HG03460 (cell line): Measurements from ENCODE around the gene HS2ST1.
"Not testable (repeated sequence)": the region's sequence is repeated elsewhere in the genome, so short reads cannot be mapped to it uniquely, and the experiment has no call there.

Experiments
- ATAC-seq: cut with Tn5 transposase; IDR thresholded peaks from one replicate; pipeline ENCODE4 v1.9.1; 2021; ENCODE audit not compliant: unreplicated experiment

The HS2ST1 gene

DNA sequence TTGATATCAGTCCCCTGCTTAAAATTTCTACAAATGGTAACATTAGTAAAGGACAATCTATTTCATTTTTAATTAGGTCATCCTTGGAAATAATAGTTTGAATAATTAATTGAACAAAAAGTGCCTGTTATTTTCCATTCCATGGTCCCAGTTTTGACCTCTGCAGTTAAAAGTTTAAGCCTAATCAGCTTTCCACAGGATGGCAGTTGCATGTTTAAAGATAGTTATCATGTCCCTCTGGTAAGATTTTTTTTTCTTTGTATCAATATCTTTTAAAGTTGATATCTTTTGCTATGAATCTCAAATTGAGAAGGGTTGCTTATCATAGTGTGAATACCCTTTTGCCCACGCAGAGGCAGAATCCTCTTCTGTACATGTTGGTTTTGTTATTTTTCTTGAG is 90.4 kb downstream of the HS2ST1 start:
- ATAC-seq = no peak

DNA sequence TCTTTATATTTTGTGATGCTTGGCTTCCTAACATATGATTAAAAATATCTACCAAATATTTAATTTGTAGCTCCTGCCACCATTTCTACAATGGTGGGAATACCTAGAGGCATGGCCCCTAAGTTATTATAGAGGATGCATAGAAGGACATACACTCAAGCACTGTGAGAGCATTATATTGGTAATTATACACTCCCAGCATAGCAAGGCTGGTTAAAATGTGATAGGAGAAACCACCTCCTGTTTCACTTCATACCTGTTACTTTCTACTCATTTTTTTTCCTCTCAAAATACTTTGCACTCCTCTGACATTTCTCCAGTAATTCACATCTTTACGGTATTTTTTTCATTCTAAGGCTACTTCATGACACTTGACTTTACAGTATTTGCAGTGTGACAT is 92.9 kb downstream of the HS2ST1 start:
- ATAC-seq = peak; percentile 86

DNA sequence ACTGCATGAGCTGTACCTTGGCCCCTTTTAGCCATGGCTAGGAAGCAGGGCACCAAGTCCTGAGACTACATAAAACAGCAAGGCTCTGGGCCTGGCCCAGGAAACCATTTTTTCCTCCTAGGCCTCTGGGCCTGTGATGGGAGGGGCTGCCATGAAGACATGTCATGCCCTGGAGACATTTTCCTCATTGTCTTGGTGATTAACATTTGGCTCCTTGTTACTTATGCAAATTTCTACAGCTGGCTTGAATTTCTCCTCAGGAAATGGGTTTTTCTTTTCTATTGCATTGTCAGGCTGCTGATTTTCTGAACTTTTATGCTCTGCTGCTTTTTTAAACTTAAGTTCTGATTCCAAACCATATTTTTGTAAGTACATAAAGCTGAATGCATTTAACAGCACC is 99.0 kb downstream of the HS2ST1 start:
- ATAC-seq = not testable (repeated sequence)

DNA sequence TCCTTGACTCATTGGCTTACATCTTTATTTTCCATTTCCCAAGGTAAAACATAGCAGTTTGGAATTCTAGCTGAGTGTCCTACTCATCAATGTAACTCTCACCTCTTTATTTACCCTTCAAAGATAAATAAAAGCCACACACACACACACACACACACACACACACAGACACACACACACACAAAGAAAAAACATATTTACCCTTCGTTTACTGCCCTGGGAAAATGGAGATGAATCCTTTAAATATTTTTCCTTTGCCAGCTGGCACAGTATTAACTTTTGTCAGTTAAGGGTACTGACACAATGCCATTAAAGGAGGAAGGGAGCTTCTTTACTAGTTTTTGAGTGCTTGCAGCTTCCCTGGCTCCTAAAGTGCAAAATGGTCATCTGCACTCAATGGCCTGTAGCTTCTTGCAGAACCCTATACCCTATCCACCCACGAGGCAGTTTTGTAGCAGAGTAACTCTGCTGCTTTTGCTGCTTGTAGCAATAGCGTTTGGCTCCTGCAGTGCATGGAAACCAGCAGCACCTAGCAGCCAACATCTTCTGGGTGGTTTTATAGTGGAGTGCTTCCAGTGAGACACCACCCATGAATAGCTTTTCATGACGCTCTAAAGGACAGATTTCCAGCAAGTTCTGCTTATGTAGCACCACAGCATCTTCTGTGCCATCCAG is 103.7 kb downstream of the HS2ST1 start:
- ATAC-seq = no peak

DNA sequence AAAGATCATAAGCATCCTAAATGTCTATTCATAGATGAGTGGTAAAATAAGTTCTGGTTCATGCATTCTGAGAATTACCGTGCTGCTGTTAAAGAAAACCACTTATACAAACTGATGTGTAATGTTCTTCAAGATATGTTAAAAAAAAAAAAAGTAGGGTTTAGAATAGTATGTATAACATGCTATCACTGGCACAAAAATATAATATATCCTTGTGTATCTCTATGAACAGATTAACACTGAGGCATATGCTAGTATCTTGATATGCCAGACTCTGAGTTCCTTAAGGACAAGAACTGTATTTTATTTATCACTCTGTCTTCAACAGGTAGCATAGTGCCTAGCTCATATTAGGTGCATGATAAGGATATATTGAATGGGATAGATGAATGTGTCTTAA is 108.9 kb downstream of the HS2ST1 start:
- ATAC-seq = no peak

DNA sequence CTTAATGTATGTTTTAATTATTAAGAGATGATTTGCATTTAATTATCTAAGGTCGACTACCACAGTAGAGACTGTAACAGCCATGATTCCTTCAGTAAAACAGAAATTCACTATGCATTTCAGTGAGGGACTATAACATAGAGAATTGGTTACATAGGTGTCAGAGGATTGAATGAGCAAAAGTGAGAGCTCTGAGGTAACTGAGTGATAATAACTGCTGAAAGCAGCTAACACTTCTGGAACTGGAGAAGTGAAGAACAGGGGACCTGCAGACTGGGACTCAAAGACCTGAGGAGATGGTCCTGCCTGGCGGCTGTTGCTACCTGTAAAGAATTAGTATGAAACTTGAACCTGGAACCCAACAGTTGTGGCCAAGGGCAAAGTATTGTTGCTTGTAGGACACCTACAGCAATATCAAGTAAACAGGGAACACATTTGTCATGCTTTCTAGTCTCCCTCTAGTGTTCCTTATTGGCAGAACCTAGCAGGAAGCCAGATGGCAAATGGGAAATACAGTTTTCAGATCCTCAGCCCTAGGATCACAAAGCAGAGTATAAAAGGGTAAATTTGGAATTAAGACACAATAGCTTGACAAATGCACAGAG is 110.6 kb downstream of the HS2ST1 start:
- peak; percentile 68 for ATAC-seq

DNA sequence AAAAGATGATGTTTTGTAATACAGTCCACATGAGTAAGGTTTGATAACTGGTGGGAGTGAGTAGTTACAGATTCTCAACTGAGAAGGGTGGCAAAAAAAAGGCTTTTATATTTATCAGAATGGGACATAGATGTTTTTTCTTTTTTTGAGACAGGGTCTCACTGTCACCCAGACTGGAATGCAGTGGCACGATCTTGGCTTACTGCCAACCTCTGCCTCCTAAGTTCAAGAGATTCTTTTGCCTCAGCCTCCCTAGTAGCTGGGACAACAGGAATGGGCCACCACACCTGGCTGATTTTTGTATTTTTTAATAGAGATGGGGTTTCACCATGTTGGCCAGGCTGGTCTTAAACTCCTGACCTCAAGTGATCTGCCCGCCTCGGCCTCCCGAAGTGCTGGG is 113.1 kb downstream of the HS2ST1 start:
- not testable (repeated sequence) for ATAC-seq

DNA sequence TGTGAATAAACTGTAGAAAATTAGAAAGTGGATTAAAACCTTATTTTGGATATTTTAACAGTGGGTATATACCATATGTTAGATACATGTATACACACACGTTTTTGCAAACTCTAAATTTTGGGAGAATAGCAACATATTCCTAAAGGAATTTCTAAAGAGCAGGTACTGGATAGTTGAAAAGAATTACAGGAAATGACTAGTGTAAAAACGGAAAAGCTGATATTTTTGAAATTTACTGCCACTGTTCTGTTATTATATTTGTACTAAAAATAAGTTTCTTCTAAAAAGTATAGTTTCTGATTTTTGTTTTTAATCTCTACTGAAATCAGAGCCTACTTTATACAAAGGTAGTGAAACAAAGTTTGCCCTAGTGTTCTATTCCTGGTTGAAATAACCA is 114.1 kb downstream of the HS2ST1 start:
- ATAC-seq = no peak

DNA sequence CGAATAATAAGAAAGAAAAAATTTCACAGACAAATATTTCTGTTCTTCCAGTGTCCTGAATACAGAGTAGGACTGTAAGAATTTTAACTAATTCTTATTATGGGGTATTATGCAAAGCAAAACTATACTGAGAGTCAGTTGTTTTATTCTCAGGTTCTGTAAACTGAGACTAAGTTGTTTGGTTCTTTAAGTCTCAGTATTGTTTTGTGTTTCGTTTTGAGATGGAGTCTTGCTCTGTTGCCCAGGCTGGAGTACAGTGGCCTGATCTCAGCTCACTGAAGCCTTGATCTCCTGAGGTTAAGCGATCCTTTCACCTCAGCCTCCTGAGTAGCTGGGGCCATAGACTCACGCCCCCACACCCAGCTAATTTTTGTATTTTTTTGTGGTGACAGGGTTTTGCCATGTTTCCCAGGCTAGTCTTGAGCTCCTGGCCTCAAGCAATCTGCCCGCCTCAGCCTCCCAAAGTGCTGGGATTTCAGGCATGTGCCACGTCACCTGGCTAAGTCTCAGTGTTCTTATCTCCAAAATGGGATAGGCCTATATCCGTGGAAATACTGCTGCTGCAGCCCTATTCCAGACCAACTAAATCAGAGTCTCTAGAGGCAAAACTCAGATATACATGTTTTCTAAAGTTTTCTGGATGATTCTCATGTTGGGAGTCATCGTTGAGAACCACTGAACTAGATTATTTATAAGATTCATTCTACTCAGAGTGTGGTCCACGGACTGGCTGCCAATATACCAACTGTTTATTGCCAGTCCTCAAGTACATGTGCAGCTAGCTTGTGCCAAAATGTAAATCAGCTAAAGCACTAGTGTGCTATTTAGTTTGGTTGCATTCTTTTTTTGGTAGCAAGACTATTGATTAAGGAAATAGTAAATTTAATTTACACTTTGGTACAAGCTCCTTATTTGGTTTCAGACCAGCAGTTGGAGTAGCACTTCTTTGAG is 116.6 kb downstream of the HS2ST1 start:
- peak; percentile 84 for ATAC-seq

DNA sequence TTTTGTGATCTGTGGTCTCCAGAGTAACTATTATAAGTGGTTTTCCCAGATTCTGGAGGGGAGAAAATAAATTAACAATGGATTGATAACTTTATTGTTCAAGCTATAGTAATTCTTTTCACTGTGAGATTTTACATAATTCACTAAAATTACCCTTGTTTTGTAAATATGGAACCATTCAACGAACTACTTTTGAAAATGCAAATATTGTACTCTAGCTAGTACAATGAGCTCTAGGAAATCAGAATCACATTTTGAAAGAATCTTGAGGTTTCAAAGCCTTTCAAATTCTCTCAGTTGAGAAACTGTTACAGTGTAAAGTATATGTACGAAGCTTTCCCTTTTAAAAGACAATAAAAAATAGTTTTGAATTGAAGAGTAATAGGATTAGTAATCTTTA is 119.9 kb downstream of the HS2ST1 start:
- no peak for ATAC-seq

DNA sequence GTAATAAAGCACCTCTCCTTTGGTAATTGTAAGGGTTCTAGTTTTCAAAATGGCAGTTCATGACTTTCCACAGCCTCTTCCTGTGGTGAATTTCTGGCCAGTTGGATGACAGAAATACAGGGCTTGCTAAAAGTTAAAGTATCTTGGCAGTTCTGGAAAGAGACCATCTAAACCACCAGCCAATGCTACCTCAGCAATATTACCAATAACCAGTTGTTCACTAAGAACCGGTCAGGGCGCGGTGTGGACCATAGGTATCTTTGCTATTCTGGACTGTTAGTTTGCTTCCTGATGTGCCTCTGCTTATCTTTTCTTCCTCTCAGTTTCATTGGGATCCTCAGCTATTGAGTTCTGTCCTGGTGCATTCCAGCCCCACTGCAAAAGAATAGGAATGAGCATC is 124.7 kb downstream of the HS2ST1 start:
- ATAC-seq = no peak

DNA sequence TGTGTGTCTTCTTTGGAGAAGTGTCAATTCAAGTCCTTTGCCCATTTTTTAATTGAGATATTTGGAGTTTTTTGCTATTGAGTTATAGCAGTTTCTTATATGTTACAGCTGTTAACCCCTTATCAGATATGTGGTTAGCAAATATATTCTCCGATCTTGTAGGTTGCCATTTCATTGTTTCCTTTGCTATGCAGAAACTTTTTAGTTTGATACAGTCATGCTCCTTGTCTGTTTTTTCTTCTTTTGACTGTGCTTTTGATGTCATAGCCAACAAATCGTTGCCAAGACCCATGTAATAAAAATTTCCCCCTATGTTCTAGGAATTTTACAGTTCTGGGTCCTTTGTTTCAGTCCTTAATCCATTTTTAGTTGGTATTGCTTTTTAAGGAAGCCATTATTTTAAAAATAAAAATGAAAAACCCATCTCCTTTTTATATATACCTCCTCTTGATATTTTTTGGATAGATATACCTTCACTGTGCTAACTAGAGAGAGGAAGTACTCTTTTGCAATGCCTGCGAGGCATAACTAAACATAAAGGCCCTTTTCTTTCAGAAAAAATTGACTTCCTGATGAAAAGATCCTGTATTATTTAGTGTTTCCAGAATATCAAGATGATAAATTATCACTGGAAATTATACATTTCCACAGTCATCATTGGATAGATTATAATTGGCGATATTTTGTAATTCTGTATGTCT is 127.8 kb downstream of the HS2ST1 start:
- no peak for ATAC-seq

DNA sequence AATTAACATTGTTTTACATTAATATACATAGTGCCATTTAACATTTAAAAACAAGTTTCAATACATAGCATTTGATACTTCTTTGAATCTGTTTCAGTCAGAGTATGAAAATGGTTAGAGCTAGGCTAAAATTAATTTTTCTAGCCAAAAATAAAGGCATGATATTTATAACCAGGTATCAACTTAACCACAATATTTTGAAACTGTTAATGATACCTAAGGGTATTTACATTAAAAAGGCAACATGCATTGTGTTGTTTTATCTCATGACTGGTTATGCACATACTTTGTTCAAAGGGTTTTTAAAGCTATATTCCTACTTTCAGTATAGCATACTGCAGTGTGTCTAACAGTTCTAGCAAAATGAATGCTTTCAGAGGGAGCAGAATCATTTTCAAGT is 130.0 kb downstream of the HS2ST1 start:
- ATAC-seq = peak; percentile 44

DNA sequence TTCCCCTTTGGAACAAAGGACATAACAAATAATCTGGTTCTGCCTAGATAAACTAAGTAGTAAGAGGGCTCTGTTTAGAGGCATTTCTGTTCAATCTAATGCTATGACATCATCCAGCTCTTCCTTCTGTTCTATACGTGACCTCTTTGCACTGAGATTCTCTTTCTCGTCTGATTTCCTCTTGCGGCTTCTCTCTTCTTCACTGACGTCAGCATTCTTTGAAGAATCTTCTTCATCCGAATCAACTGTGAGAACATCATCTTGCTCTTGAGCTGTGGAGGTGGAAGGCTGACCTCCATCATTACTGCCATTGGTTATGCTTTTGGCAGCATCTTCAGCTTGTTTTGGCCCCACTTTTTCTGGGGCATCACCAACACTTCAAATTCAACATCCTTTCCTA is 130.4 kb downstream of the HS2ST1 start:
- ATAC-seq = peak; percentile 46

DNA sequence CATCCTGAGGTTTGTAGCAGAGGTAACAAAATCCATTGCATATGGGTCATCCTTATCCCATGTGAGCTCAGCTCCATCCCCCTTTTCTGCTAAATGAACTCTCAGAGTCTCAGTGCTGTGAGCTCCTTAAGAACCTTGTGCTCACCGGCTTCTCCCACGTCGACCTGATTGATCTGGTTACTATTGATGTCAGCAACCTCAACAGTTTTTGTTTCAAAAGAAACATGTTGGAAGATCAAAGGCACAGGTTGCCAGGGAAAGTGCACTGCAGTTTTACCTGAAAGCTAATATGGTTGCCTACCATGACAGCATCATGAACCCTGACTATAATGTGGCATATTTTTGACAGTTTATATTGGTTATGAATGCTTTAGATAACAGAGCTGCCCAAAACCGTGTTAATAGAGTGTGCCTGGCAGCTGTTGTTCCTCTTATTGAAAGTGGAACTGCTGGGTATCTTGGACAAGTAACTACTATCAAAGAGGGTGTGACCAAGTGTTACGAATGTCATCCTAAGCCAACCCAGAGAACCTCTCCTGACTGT is 131.4 kb downstream of the HS2ST1 start:
- no peak for ATAC-seq

DNA sequence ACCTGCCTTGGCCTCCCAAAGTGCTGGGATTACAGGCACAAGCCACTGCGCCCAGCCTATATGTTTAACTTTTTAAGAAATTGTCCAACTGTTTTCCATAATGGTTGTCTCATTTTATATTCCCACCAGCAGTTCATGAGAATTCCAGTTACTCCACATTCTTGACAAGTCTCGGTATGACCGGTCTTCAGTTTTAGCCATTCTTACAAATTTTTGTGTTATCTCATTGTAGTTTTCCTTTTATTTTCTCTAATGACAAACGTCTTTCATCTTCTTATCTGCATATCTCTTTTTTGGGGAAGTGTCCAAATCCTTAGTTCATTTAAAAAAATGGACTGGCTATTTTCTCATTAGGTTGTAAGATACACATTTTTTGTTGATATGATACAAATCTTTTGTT is 132.5 kb downstream of the HS2ST1 start:
- no peak for ATAC-seq

DNA sequence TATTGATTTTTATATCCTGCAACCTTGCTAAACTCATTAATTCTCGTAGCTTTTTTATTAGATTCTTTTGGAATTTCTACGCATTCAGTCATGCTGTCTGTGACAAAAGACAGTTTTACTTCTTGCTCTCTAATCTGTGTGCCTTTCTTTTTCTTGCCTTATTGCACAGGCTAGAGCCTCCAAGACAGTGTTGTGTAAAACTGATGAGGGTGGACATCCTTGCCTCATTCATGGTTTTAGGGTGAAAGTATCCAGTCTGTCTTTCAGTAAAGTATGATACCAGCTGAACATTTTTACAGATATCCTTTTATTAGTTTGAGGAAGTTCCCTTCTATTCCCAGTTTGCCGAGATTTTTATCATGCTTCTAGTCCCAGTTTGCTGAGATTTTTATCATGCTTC is 133.8 kb downstream of the HS2ST1 start:
- ATAC-seq = no peak

DNA sequence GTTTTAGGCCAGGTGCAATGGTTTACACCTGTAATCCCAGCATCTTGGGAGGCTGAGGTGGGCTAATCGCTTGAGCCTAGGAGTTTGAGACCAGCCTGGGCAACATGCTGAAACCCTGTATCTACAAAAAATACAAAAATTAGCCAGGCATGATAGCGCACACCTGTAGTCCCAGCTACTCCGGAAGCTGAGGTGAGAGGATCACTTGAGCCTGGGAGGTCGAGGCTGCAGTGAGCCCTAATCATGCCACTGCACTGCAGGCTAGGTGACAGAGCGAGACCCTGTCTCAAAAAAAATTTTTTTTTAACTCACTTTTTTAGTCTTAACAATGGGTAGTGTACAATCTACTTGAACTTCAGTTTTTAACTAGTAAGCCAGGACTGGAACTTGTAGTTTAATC is 137.5 kb downstream of the HS2ST1 start:
- ATAC-seq = no peak

DNA sequence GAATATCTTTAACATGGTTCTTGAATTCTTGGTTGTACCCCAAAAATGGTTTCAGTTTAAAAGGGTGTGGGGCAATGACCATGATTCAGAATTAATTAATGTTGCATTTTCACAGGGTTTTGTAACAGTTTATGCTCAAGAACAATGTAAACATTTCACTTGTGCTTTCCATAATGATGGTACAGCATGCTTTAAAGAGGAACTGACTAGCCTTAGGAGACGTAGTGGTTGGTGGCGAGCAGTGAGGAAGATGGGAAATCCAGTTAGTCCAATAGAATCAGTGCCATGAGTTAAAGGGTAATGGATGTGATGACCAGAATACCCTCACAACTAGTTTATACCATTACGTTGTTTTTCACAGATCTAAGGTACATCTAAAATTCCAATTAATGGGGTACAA is 138.0 kb downstream of the HS2ST1 start:
- ATAC-seq = no peak

DNA sequence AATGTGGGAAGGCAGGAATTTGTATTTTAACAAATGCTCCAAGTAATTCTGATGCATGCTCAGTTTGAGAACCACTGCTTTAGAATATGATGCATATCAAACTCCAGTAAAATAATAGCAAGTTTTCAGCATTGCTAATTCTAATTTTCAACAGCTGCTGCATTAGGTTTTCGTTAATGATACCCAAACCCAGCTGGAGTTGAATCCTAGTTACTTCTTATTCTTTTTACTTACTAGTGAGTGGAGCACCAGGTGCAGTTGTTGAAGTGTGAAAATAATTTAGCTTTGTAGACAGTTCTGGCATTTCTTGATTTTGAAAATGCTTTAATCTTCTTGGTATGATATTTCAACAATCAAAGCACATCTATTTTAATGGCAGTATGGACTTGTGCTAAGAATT is 138.5 kb downstream of the HS2ST1 start:
- ATAC-seq = no peak

DNA sequence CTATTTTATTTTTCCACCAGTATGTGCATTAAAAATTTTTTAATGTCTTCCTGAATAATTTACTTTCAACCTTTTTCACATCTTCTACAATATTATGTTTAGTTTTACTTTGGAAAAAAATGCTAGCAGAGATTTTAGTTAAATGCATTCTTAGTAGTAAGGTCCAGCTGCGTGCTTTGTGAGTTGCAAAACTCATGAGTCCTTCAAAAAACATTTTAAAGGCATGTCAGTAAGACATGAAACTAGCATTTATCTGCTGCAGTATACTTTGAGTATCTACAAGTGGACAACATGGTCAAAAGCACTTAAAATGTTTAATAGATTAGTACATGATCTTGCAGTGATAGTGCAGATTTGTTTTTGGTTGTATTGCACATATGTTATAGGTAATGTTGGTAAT is 139.0 kb downstream of the HS2ST1 start:
- ATAC-seq = no peak
